Thoracic aorta (tissue), 2 donors: ENCODE results near the gene RABL2B. TPM values are rescaled to one million over a fixed set of nuclear protein-coding genes. Genes with fewer than 3 reads are reported as not detected.

Experiments
- ATAC-seq: fragments of 150-250 bp; one replicate; pipeline ENCODE4 v1.8.0; 2017; ENCODE audit warnings: low read depth; ENCODE audit not compliant: insufficient number of reproducible peaks, low FRiP score
- DNase-seq: peaks from one replicate; pipeline ENCODE4 v3.0.0-alpha.2; 2020; ENCODE audit warnings: low spot score
- H3K27ac ChIP-seq, 2 donors: fragments of 200-600 bp; sonication (generic); 1 replicate in 1 of 2; 2 replicates in 1 of 2; pipeline ENCODE4 v1.5.1; 2016; ENCODE audit warnings: mild to moderate bottlenecking in 2 of 2, moderate library complexity in 2 of 2
- H3K27me3 ChIP-seq: fragments of 200-600 bp; sonication (generic); replicated peaks from 2 replicates; pipeline ENCODE4 v1.6.0; 2016; ENCODE audit warnings: mild to moderate bottlenecking; ENCODE audit not compliant: insufficient read depth
- H3K36me3 ChIP-seq: fragments of 200-600 bp; sonication (generic); one replicate; pipeline ENCODE4 v1.5.1; 2016
- H3K4me1 ChIP-seq, 2 donors: fragments of 200-600 bp; sonication (generic); 1 replicate in 1 of 2; 2 replicates in 1 of 2; pipeline versions ENCODE4 v1.5.1 to v1.6.0; 2016; ENCODE audit warnings: low read depth in 2 of 2, mild to moderate bottlenecking in 1 of 2; ENCODE audit not compliant: control insufficient read depth in 1 of 2
- H3K4me3 ChIP-seq: fragments of 200-600 bp; sonication (generic); 2 replicates; pipeline ENCODE4 v1.5.1; 2016; ENCODE audit warnings: mild to moderate bottlenecking
- H3K9me3 ChIP-seq: fragments of 200-600 bp; sonication (generic); 2 replicates; pipeline ENCODE4 v1.5.1; 2016
- total RNA-seq, 2 donors: library from RNA; depleted of rRNA; stranded (reverse); fragments of >200 nt; gene quantifications; one replicate each; pipeline versions ENCODE4 v1.1.0 to v1.2.3, GENCODE V29; 2016
- TF ChIP-seq, protein P1 (sequence below): fragments of 200-600 bp; sonication (generic); IDR thresholded peaks from one replicate; pipeline ENCODE4 v1.5.1; 2019; ENCODE audit warnings: antibody characterized with exemption

RABL2B gene
- total RNA-seq, 2 donors from 2014 or later, result 14.7 to 19.9 TPM

- DNase-seq (no peak), ATAC-seq (no peak)
- H3K27ac ChIP-seq, result no peak overlapping the region
- TF ChIP-seq, protein P1, sequence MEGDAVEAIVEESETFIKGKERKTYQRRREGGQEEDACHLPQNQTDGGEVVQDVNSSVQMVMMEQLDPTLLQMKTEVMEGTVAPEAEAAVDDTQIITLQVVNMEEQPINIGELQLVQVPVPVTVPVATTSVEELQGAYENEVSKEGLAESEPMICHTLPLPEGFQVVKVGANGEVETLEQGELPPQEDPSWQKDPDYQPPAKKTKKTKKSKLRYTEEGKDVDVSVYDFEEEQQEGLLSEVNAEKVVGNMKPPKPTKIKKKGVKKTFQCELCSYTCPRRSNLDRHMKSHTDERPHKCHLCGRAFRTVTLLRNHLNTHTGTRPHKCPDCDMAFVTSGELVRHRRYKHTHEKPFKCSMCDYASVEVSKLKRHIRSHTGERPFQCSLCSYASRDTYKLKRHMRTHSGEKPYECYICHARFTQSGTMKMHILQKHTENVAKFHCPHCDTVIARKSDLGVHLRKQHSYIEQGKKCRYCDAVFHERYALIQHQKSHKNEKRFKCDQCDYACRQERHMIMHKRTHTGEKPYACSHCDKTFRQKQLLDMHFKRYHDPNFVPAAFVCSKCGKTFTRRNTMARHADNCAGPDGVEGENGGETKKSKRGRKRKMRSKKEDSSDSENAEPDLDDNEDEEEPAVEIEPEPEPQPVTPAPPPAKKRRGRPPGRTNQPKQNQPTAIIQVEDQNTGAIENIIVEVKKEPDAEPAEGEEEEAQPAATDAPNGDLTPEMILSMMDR, result no peak
- H3K36me3 ChIP-seq, result no peaks in the 10 kb centered on the region
- no peak overlapping the region for H3K4me3 ChIP-seq
- no peaks in the 10 kb centered on the region for H3K27me3 ChIP-seq
- no peaks in the 10 kb centered on the region for H3K9me3 ChIP-seq
- H3K4me1 ChIP-seq, result no peaks in the 10 kb centered on the region
Observed at GRCh38 chr22:50739279-50739691, 44.2 kb downstream of the RABL2B start.

GRCh38 chr22:50738649-50739227, 44.7 kb downstream of the RABL2B start:
- Histone ChIP-seq H3K4me3 (no peak overlapping the region), H3K36me3 (no peaks in the 10 kb centered on the region), H3K9me3 (no peaks in the 10 kb centered on the region), H3K4me1 (no peaks in the 10 kb centered on the region), H3K27me3 (no peaks in the 10 kb centered on the region), H3K27ac (no peak overlapping the region)
- no peak for DNase-seq
- TF ChIP-seq, protein P1, result no peak
- ATAC-seq, result no peak

GRCh38 chr22:50737728-50738648, 45.4 kb downstream of the RABL2B start, which contains the start of gene ACR:
TSS of gene ACR (plus strand) at chr22:50738204. CDS start at chr22:50738236, 32 bp downstream.
- Histone ChIP-seq H3K36me3 (no peaks in the 10 kb centered on the region), H3K27me3 (no peaks in the 10 kb centered on the region), H3K4me3 (no peak within 1 kb of the TSS), H3K9me3 (no peaks in the 10 kb centered on the region), H3K27ac (no peak within 1 kb of the TSS), H3K4me1 (no peaks in the 10 kb centered on the region)
- no peak for DNase-seq
- ATAC-seq, result no peak
- TF ChIP-seq, protein P1, result no peak

DNA sequence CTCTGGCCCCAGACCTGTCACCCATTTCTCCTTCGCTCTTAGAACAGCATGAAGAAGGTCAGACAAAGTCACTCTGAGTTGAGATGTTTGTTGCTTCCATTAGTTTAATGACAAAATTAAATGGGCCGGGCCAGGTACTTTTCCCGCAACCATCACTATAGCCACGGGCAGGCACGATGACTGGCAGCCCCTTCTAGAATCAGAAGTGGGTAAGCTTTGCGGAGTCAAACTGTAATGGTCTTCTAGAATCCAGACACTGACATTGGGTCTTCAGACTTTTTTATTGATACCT, 47.8 kb downstream of the RABL2B start:
- TF ChIP-seq, protein P1, result no peak
- no peak for DNase-seq
- H3K27me3 ChIP-seq, result no peaks in the 10 kb centered on the region

GRCh38 chr22:50734986-50735738, 48.3 kb downstream of the RABL2B start:
- H3K27me3 ChIP-seq, result no peaks in the 10 kb centered on the region
- ATAC-seq (no peak), DNase-seq (no peak)

More for the DNA sequence above, 47.8 kb downstream of the RABL2B start:
- Histone ChIP-seq H3K4me1 (peaks cover 0 to 7% of the 10 kb centered on the region in 2 donors), H3K4me3 (no peak overlapping the region), H3K27ac (no peak overlapping the region), H3K9me3 (no peaks in the 10 kb centered on the region), H3K36me3 (no peaks in the 10 kb centered on the region)
- ATAC-seq, result no peak

More at GRCh38 chr22:50734986-50735738, 48.3 kb downstream of the RABL2B start:
- H3K36me3 ChIP-seq, result no peaks in the 10 kb centered on the region
- H3K4me3 ChIP-seq, result no peak overlapping the region
- H3K9me3 ChIP-seq, result no peaks in the 10 kb centered on the region
- no peak overlapping the region for H3K27ac ChIP-seq
- TF ChIP-seq, protein P1, result no peak
- peaks cover 0 to 7% of the 10 kb centered on the region in 2 donors for H3K4me1 ChIP-seq
